GOT3 (cell line): Measurements from ENCODE around the gene SELENOV.

Experiments
- DNase-seq: peaks from one replicate; lab custom pipeline; 2025; ENCODE audit warnings: mixed read lengths; lab: John Stamatoyannopoulos, UW

The SELENOV gene

GRCh38 chr19:39520541-39521484, 5.9 kb downstream of the SELENOV start:
- DNase-seq, result no peak

DNA sequence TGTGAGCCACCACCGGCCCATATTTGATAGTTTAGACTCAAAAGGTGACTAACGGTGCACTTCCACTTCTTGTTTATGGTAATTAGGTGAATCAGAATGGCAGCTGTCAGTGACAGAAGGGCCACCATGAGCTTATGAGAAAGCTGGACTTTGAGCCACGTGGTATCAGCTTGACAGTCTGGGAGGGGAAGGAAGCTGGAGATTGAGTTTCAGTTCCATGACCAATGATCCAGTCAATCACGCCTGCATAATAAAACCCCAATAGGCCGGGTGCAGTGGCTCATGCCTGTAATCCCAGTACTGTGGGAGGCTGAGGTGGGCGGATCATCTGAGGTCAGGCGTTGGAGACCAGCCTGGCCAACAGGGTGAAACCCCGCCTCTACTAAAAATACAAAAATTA, 9.6 kb downstream of the SELENOV start:
- no peak for DNase-seq

- DNase-seq, result no peak
Observed at GRCh38 chr19:39525205-39525604, 10.3 kb downstream of the SELENOV start.

DNA sequence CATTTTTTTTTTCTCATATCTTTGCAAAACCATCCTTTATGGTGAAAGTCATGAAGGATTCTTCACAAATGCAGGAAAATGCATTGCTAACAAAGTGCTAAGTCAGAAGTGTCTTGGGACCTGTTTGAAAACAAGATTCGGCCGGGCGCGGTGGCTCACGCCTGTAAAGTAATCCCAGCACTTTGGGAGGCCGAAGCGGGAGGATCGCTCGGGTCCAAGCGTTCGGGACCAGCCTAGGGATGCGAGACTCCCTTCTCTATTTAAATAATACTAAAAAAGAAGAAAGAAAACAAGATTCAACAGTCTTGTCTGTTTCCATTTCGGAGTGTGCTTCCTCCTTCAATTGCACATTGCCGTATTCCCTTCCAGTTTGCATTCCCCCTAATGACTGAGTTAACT, 16.9 kb downstream of the SELENOV start:
- no peak for DNase-seq

DNA sequence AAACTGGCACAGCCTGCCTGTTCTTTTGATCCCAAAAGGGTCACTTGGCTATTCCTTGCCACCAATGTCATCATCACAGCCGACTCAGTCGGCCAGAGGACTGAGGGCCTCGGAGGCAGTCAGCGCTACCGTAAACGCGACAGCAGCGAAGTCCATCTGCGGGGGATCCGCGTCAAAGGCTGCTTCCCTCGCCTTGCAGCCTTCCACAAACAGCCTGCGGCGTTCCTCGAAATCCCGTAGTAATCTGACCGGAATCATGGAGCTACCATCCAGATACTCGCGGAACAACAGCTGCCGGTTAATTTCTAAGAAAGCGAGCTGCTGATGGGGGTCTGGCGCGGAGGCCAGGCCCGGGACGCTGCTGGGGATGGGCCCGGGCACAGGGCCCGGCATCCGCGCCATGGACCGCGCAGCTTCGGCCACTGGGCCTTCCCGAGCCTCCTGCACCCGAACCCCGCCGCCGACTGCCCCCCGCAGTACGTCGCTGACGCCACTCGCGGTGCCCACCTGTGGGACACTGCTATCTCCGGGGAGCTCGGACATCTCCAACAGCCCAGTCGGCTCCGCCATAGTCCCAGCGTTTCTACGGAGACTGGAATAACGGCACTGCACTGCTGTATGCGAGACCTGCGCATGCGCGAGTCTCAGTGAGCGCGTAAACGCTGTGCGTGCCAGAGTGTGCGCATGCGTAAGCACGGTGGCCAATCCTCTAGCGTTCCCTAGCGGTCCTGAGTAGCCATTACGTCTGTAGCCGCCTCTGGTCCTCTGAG, 17.5 kb downstream of the SELENOV start, which contains the start of gene EID2B:
Gene EID2B, minus strand, starts transcription at position 620 of the 770 bp plus-strand sequence. Its CDS starts 50 bp downstream, at position 570.
- DNase-seq, result peak; percentile 74

DNA sequence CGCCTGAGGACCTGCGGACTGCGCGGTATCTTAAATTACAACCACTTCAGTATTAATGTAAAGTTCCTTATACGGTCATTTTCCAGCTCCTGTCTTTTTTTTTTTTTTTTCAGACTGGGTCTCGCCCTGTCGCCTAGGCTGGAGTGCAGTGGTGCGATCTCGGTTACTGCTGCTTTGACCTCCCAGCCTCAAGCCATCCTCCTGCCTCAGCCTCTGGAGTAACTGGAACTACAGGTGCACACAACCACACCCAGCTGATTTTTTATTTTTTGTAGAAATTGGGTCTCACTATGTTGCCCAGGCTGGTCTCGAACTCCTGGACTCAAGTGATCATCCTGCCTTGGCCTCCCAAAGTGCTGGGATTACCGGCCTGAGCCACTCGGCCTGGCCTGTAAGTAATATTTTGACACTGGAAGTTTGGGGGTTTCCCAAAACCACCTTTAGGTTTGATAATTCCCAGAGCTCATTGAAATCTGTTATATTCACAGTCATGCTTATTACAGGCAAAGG, 18.1 kb downstream of the SELENOV start:
- DNase-seq, result no peak

- no peak for DNase-seq
Observed at GRCh38 chr19:39533791-39534190, 18.9 kb downstream of the SELENOV start.

GRCh38 chr19:39539165-39539517, 24.2 kb downstream of the SELENOV start:
- DNase-seq, result no peak

DNA sequence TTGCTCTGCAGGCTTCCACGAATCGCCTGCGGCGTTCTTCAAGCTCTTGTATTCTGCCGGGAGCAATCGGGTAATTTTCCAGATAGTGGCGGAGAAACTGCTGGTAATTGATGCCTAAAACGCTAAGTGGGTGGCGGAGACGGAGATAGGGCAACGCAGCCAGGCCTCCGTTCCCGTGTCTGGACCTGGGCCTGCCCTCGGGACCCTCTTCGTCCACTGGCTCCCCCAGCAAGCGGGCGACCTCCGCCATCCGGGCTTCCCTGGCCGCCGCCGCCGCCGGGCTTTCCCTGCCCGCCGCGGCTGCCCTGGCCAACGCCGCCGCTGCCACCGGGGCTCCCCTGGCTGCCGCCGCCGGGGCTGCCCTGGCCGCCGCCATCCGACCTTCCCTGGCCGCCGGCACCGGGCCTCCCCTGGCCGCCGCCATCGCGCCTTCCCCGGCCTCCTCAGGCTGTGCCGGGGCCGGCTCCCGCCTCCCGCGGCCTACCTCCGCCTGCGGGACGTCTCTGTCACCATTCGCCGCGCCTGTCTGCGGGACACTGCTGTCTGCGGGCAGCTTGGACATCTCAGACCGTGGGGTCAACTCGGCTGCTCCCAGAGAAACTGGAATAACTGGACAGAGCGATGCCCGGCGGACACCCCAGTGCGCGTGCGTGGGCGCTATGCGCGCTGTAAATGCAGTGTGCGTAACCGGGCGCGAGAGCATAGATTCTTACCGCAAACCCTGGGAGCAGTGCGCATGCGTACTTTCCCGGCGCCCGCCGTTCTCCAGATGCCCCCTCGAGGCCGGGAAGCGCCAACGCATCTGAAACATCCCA, 24.8 kb downstream of the SELENOV start, which contains the start of gene EID2:
Gene EID2, minus strand, starts transcription at position 644 of the 815 bp plus-strand sequence. Its CDS starts 82 bp downstream, at position 562.
- DNase-seq, result peak; percentile 68

DNA sequence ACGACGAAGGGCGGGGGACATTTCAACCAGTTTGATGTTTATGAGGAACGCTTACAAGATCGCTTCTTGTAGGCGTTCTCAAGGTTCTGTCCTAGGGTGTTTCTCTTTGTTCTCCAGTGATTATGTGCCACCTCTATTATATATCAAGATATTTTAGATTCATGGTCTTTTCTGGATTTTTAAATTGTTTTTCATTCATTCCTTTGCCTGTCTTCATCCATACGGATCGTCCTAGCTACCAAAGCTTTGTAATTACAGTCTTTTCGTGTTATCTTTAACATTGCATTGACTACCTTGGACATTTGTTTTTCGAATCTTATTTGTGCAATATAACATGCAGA, 25.4 kb downstream of the SELENOV start:
- DNase-seq, result no peak

DNA sequence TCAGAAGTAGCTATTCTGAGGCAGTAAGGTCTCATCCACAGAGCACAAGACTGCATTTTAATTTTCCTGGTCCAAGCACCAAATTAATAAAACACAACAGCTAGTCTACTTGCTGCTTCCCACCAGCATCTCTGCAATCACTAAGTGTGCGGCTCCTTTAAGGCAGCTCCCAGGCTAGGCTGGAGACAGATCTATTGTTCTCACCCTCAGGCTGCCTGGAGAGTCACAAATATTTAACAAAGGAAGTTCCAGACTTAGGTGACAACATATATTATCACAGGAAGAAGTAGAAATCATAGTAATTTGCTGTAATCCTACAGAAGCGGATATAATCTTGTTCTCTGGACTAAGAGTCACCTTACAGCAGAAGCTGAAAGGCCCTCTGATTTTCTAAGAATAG, 27.3 kb downstream of the SELENOV start:
- no peak for DNase-seq

- DNase-seq, result no peak
Observed at GRCh38 chr19:39543477-39543857, 28.5 kb downstream of the SELENOV start.

- DNase-seq, result no peak
Observed at GRCh38 chr19:39544226-39544903, 29.4 kb downstream of the SELENOV start.

- no peak for DNase-seq
Observed at GRCh38 chr19:39544911-39545310, 30.0 kb downstream of the SELENOV start.

- no peak for DNase-seq
Observed at GRCh38 chr19:39546599-39546998, 31.7 kb downstream of the SELENOV start.

DNA sequence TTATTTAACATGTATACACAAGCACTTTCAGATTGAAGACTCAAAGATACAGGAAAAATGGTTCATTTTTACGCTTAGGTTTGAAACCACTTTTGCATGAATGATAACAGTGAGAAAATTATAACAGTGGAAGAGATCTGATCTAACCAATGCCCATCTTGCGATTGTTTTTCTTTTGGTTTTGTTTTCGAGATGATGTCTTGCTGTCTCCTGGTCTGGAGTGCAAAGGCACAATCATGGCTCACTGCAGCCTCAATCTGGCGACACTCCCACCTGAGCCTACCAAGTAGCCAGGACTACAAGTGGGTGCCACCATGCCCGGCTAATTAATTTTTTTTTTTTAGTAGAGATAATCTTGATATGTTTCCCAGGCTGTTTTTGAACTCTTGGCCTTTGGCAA, 35.3 kb downstream of the SELENOV start:
- no peak for DNase-seq

- DNase-seq, result no peak
Observed at GRCh38 chr19:39553082-39553652, 38.2 kb downstream of the SELENOV start.

GRCh38 chr19:39554701-39555311, 39.9 kb downstream of the SELENOV start:
- DNase-seq, result no peak

- DNase-seq, result no peak
Observed at GRCh38 chr19:39555883-39556282, 40.9 kb downstream of the SELENOV start.

GRCh38 chr19:39557811-39558623, 43.1 kb downstream of the SELENOV start:
- DNase-seq, result no peak
